Measurements from ENCODE around the gene CYP46A1. TPM values are rescaled to one million over a fixed set of nuclear protein-coding genes. Genes with fewer than 3 reads are reported as not detected.

CYP46A1 gene
- total and polyA plus RNA-seq, 2 donors from 2014 or later: 0.82 to 2.5 TPM

- FAIRE-seq: no peak
- H3K36me3 ChIP-seq (ENCODE audit: control insufficient read depth in 2 of 3, insufficient read depth in 3 of 3, low read length in 3 of 3): no peaks in the 10 kb centered on the region
- H3K4me3 ChIP-seq (ENCODE audit: low read length in 3 of 3): no peak overlapping the region
- no peaks in the 10 kb centered on the region for H3K4me1 ChIP-seq (ENCODE audit: control insufficient read depth in 2 of 3, insufficient read depth in 2 of 3, low read depth in 1 of 3, low read length in 3 of 3)
- no peaks in the 10 kb centered on the region for H3K9me3 ChIP-seq (ENCODE audit: control insufficient read depth in 2 of 3, insufficient read depth in 1 of 3, low read length in 3 of 3)
- no peak overlapping the region for H3K27ac ChIP-seq (ENCODE audit: low read depth in 2 of 2, low read length in 2 of 2)
- TF ChIP-seq CTCF (IDR thresholded peaks at IDR 0.05; ENCODE audit: borderline replicate concordance, extremely low read depth, insufficient read depth): no peak
- DNase-seq: peak in 2 of 5 donors; percentile 27 to 34
- intact Hi-C loops (cut with DNase I): no loop called here
- no peak overlapping the region for H3K9ac ChIP-seq (ENCODE audit: low read length in 3 of 3)
- no peaks in the 10 kb centered on the region for H3K27me3 ChIP-seq (ENCODE audit: control insufficient read depth, insufficient read depth, low read length)
Measured at GRCh38 chr14:99647411-99647810, 36.7 kb upstream of the CYP46A1 start.

DNA sequence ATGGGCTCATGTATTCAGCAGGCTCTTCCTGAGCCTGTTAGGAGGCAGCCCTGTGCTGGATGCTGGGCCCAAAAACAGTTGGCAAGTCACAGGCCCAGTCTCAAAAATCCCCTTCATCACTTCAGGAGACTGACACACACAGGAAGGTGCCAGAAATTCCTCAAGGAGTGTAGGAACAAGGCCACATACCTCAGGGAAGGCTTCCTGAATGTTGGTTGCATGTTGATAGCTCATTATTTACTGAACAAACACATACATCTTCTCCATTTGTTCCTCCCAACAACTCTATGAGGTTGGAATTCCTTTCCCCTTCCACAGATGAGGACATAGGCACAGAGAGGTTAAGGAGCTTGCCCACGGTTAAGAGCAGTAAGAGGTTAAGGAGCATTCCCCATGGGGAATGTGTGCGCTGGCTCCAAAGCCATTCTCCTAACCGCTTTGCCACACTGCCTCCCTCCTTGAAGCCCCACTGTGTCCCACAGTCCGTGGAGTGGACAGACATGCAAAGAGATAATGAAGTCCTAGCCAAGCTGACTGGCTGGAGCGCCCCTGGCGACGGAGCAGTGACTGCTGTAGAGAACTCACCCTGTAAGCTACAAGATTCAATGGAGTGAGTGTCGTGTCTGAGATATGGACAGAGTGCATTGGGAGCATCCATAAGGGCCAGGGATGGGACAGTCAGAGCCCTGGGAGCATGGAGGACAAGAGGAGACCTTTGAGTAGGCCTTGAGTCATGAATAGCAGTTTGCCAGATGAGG is 35.9 kb upstream of the CYP46A1 start:
- intact Hi-C loops (cut with DNase I): no loop called here
- Histone ChIP-seq H3K36me3 (ENCODE audit: control insufficient read depth in 2 of 3, insufficient read depth in 3 of 3, low read length in 3 of 3) (no peaks in the 10 kb centered on the region), H3K4me1 (ENCODE audit: control insufficient read depth in 2 of 3, insufficient read depth in 2 of 3, low read depth in 1 of 3, low read length in 3 of 3) (no peaks in the 10 kb centered on the region), H3K27ac (ENCODE audit: low read depth in 2 of 2, low read length in 2 of 2) (no peak overlapping the region), H3K9me3 (ENCODE audit: control insufficient read depth in 2 of 3, insufficient read depth in 1 of 3, low read length in 3 of 3) (no peaks in the 10 kb centered on the region), H3K9ac (ENCODE audit: low read length in 3 of 3) (no peak overlapping the region), H3K27me3 (ENCODE audit: control insufficient read depth, insufficient read depth, low read length) (no peaks in the 10 kb centered on the region), H3K4me3 (ENCODE audit: low read length in 3 of 3) (no peak overlapping the region)
- DNase-seq (no peak), FAIRE-seq (no peak)
- no peak for TF ChIP-seq CTCF (IDR thresholded peaks at IDR 0.05; ENCODE audit: borderline replicate concordance, extremely low read depth, insufficient read depth)

- no peak overlapping the region for H3K9ac ChIP-seq (ENCODE audit: low read length in 3 of 3)
- no peaks in the 10 kb centered on the region for H3K9me3 ChIP-seq (ENCODE audit: control insufficient read depth in 2 of 3, insufficient read depth in 1 of 3, low read length in 3 of 3)
- no peaks in the 10 kb centered on the region for H3K27me3 ChIP-seq (ENCODE audit: control insufficient read depth, insufficient read depth, low read length)
- H3K36me3 ChIP-seq (ENCODE audit: control insufficient read depth in 2 of 3, insufficient read depth in 3 of 3, low read length in 3 of 3): no peaks in the 10 kb centered on the region
- FAIRE-seq: no peak
- no peak overlapping the region for H3K4me3 ChIP-seq (ENCODE audit: low read length in 3 of 3)
- TF ChIP-seq CTCF (IDR thresholded peaks at IDR 0.05; ENCODE audit: borderline replicate concordance, extremely low read depth, insufficient read depth): no peak
- no peak overlapping the region for H3K27ac ChIP-seq (ENCODE audit: low read depth in 2 of 2, low read length in 2 of 2)
- DNase-seq: no peak
- no peaks in the 10 kb centered on the region for H3K4me1 ChIP-seq (ENCODE audit: control insufficient read depth in 2 of 3, insufficient read depth in 2 of 3, low read depth in 1 of 3, low read length in 3 of 3)
- intact Hi-C loops (cut with DNase I): no loop called here
Measured at GRCh38 chr14:99649219-99649618, 34.9 kb upstream of the CYP46A1 start.
